HG02678 (cell line): Measurements from ENCODE around the gene RCC2.
A peak's percentile ranks its signal among the peaks of the same experiment; 100 is the strongest.
"Not testable (repeated sequence)": the region's sequence is repeated elsewhere in the genome, so short reads cannot be mapped to it uniquely, and the experiment has no call there.

Experiments
- ATAC-seq: cut with Tn5 transposase; IDR thresholded peaks from one replicate; pipeline ENCODE4 v1.9.1; 2021; ENCODE audit warnings: mild to moderate bottlenecking, moderate library complexity; ENCODE audit not compliant: unreplicated experiment

Gene RCC2

GRCh38 chr1:17439250-17440073 is at the start of gene RCC2:
Gene RCC2 (minus strand): TSS chr1:17439677. CDS start chr1:17438514, 1,163 bp downstream.
- peak; percentile 54 for ATAC-seq

GRCh38 chr1:17486242-17486641 is 46.8 kb upstream of the RCC2 start:
- ATAC-seq = no peak

- ATAC-seq = no peak
Observed at GRCh38 chr1:17485281-17485680, 45.8 kb upstream of the RCC2 start.

DNA sequence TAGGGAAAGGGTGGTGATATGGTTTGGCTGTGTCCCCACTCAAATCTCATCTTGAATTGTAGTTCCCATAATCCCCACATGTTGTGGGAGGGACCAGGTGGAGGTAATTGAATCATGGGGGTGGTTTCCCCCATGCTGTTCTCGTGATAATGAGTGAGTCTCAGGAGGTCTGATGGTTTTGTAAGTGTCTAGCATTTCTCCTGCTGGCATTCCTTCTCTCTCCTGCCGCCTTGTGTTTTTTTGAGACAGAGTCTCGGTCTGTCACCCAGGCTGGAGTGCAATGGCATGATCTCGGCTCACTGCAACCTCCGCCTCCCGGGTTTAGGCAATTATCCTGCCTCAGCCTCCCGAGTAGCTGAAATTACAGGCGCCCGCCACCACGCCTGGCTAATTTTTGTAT is 42.5 kb upstream of the RCC2 start:
- not testable (repeated sequence) for ATAC-seq

DNA sequence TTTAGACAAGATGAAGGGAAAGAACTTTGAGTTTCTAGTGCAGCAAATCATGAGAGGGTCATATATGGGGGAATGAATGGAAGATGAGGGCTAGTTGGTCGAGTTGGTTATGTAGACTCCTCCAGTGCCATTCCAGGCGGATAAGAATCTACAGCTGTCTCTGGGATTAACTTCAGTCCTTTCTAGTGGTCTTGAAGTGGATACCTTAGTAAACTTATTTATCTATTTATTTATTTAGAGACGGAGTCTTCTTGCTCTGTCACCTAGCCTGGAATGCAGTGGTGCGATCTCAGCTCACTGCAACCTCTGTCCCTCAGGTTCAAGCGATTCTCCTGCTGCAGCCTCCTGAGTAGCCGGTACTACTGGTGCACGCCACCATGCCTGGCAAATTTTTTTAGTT is 41.4 kb upstream of the RCC2 start:
- ATAC-seq = no peak

GRCh38 chr1:17475752-17476151 is 36.3 kb upstream of the RCC2 start:
- ATAC-seq = no peak

GRCh38 chr1:17474836-17475555 is 35.5 kb upstream of the RCC2 start:
- ATAC-seq = not testable (repeated sequence)

- ATAC-seq = no peak
Observed at GRCh38 chr1:17472814-17473213, 33.3 kb upstream of the RCC2 start.

DNA sequence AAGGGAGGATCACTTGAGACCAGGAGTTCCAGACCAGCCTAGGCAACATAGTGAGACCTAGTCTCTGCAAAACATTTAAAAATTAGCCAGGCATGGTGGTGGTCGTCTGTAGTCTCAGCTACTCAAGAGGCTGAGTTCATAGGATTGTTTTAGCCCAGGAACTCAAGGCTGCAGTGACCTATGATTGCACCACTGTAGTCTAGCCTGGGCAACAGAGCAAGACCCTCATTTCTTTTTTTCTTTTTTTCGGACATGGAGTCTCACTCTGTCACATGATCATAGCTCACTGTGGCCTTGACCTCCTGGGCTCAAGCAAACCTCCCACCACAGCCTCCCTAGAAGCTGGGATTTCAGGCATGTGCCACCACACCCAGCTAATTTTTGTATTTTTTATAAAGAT is 31.9 kb upstream of the RCC2 start:
- ATAC-seq = no peak

- ATAC-seq = no peak
Observed at GRCh38 chr1:17470021-17470799, 30.7 kb upstream of the RCC2 start.

GRCh38 chr1:17468357-17469265 is 29.1 kb upstream of the RCC2 start:
- ATAC-seq = not testable (repeated sequence)

DNA sequence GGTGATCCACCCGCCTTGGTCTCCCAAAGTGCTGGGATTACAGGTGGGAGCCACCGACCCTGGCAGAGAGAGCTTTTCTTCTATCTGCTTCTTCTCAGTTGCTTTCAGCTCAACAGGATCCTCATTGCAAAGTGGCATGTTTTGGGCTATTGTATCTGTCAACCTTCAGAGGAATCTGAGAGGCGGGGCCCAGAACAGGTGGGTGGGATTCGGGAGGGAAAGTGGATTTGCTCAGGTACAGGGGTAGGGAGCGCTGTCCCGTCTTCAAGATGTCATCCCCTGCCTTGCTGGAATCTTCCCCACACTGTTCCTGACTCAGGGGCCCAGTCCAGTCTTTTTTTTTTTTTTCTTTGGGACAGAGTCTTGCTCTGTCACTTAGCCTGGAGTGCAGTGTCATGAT is 26.9 kb upstream of the RCC2 start:
- no peak for ATAC-seq

GRCh38 chr1:17465228-17465627 is 25.8 kb upstream of the RCC2 start:
- ATAC-seq = no peak

DNA sequence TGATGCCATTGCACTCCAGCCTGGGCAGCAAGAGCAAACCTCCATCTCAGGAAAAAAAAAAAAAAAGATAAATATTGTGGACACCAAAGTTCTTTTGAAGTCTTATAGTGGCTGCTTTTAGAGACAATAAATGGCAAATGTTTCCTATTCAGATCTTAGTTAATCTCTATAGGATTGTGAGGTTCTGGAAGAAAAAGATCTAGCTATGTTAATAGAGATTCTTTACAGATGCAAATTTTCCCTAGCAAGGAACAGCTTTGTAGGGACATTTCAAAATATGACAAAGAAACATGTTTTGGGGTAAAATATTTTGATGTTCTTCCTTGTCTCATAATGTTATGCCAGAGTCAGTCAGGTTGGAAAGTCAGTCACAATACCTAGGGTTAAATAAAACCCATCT is 24.5 kb upstream of the RCC2 start:
- no peak for ATAC-seq

DNA sequence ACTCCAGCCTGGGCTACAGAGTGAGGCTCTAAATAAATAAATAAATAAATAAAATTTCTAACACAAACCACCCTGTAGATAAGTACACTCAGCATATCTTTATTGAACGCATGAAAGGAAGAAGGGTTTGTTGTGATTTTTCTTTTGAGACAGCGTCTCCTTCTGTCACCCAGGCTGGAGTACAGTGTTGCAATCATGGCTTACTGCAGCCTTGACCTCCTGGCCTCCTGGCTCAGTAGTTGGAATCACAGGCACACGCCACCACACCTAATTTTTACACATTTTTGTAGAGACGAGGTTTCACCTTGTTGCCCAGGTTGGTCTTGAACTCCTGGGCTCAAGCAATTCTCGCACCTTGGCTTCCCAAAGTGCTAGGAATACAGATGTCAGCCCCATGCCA is 23.2 kb upstream of the RCC2 start:
- ATAC-seq = no peak

GRCh38 chr1:17460219-17460618 is 20.7 kb upstream of the RCC2 start:
- ATAC-seq = no peak

DNA sequence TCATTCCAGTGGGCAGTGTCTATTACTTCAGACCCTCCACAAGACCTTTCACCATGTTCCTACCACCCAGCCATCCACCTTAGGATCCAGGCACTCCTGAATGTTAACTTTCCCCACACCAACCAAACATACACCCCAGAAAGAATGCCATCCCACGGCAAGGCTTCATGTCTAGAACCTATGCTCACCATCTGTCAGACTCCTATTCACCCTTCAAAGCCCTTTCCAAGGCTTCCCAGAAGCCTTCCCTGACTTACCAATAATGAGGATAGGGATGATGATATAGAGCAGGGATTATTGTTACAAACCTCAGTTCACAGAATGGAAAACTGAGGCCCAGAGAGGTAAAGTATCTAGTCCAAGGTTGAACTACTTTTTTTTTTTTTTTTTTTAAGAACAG is 19.3 kb upstream of the RCC2 start:
- no peak for ATAC-seq

DNA sequence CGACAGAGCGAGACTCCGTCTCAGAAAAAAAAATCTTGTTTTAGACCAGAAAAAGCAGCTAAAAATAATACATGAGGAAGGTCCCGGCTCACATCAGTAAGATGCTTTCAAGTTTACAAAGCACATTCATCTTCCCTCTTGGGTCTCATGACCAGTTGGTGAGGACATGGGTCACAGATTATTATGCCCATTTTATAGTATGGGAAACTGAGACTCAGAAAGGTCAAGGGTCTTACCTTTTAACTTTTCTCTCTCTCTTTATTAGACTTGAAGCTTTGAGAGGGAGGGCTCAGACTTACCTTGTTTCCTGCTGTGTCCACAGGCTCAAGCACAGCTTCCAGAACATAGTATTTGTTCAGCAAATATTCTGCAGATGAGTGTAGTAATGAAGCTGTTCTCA is 13.2 kb upstream of the RCC2 start:
- no peak for ATAC-seq

DNA sequence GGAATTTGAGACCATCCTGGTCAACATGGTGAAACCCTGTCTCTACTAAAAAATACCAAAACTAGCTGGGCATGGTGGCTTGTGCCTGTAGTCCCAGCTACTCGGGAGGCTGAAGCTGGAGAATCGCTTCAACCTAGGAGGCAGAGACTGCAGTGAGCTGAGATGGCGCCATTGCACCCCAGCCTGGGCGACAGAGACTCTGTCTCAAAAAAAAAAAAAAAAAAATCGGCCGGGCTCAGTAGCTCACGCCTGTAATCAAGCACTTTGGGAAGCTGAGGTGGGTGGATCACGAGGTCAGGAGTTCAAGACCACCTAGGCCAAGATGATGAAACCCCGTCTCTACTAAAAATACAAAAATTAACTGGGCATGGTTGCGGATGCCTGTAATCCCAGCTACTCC is 12.7 kb upstream of the RCC2 start:
- not testable (repeated sequence) for ATAC-seq

GRCh38 chr1:17451731-17452130 is 12.3 kb upstream of the RCC2 start:
- ATAC-seq = no peak
